CD8-positive, alpha-beta memory T cell (primary cell): ENCODE results near the gene PDCD6IP. TPM values are rescaled to one million over a fixed set of nuclear protein-coding genes. Genes with fewer than 3 reads are reported as not detected.

Source experiments
- CTCF ChIA-PET: fragments of 350-600 bp; sonication (Branson Sonifier 250); formaldehyde crosslinking; loops from one replicate; lab custom pipeline; 2021; ENCODE audit warnings: antibody characterized with exemption; lab: Charles Lee
- POLR2A ChIA-PET: fragments of 350-600 bp; sonication (Branson Sonifier 250); formaldehyde crosslinking; loops from one replicate; lab custom pipeline; 2021; ENCODE audit warnings: antibody characterized with exemption; lab: Charles Lee
- DNase-seq, 5 donors: peaks; one replicate each; pipeline versions ENCODE4 v3.0.0 to v3.0.0-alpha.2; 2020 to 2022; ENCODE audit warnings: mixed read lengths in 1 of 5
- H3K27ac ChIP-seq: one replicate; pipeline ENCODE4 v1.7.0; 2013; ENCODE audit warnings: low read depth, mild to moderate bottlenecking, low read length, moderate library complexity
- H3K27me3 ChIP-seq: 2 replicates; pipeline ENCODE4 v1.7.0; 2013; ENCODE audit warnings: low read length, mild to moderate bottlenecking; ENCODE audit not compliant: insufficient read depth, poor library complexity, severe bottlenecking
- H3K36me3 ChIP-seq: 2 replicates; pipeline ENCODE4 v1.7.0; 2013; ENCODE audit warnings: mild to moderate bottlenecking, low read length, moderate library complexity; ENCODE audit not compliant: insufficient read depth
- H3K4me1 ChIP-seq: 2 replicates; pipeline ENCODE4 v1.7.0; 2013; ENCODE audit warnings: mild to moderate bottlenecking, low read length, moderate library complexity; ENCODE audit not compliant: insufficient read depth
- H3K4me3 ChIP-seq: 2 replicates; pipeline ENCODE4 v1.7.0; 2013; ENCODE audit warnings: mild to moderate bottlenecking, low read length
- H3K9me3 ChIP-seq: 2 replicates; pipeline ENCODE4 v1.7.0; 2013; ENCODE audit warnings: mild to moderate bottlenecking, low read length
- H3K27ac Mint-ChIP-seq, 8 donors: one replicate each; pipeline ENCODE4 v1.8.0; 2020 to 2021; ENCODE audit warnings: mixed read lengths in 8 of 8, mild to moderate bottlenecking in 6 of 8, inconsistent platforms in 3 of 8, moderate library complexity in 3 of 8
- H3K27me3 Mint-ChIP-seq, 2 donors: one replicate each; pipeline ENCODE4 v1.8.0; 2020 to 2021; ENCODE audit warnings: mixed read lengths in 2 of 2, mild to moderate bottlenecking in 1 of 2, moderate library complexity in 1 of 2
- H3K36me3 Mint-ChIP-seq, 3 donors: one replicate each; pipeline ENCODE4 v1.8.0; 2020 to 2021; ENCODE audit warnings: mixed read lengths in 3 of 3, inconsistent platforms in 1 of 3, mild to moderate bottlenecking in 1 of 3
- H3K4me1 Mint-ChIP-seq, 3 donors: one replicate each; pipeline ENCODE4 v1.8.0; 2020 to 2021; ENCODE audit warnings: mixed read lengths in 3 of 3, inconsistent platforms in 1 of 3, mild to moderate bottlenecking in 1 of 3
- H3K4me3 Mint-ChIP-seq, 7 donors: one replicate each; pipeline ENCODE4 v1.8.0; 2020 to 2021; ENCODE audit warnings: mixed read lengths in 7 of 7, mild to moderate bottlenecking in 6 of 7, moderate library complexity in 4 of 7, inconsistent platforms in 2 of 7
- H3K9me3 Mint-ChIP-seq, 5 donors: one replicate each; pipeline ENCODE4 v1.8.0; 2020 to 2022; ENCODE audit warnings: mixed read lengths in 5 of 5, mild to moderate bottlenecking in 3 of 5, moderate library complexity in 2 of 5, inconsistent platforms in 1 of 5
- polyA plus RNA-seq: library from polyadenylated mRNA; unstranded; fragments of 300-500 nt; fragmentation: Illumina TruSeq; gene quantifications from one replicate; pipeline ENCODE4 v1.2.3, GENCODE V29; 2021
- total RNA-seq, 2 experiments: library from RNA; stranded (reverse); gene quantifications; one replicate each; pipeline ENCODE4 v1.2.3, GENCODE V29; 2021

The PDCD6IP gene
- total and polyA plus RNA-seq, 3 experiments from 2014 or later = 71.4 to 163 (median 162) TPM

DNA sequence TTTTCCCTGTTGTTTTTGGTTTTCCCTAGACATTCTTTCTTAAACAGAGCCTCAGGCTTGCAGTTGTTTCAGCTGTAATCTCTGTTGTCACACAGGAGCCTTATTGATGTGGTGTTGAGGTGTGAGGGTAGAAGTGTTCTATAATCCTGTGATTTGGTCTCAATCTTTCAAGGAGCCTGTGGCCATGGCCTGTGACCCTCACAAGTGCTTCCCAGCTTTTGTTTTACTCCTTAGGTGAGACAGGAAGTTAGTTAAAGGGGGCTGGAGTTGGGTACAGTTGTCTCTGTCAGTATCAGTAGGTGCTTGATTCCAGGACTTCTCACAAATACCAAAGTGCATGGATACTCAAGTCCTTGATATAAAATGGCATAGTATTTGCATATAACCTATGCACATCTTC lies 77.2 kb downstream of the PDCD6IP start:
- H3K9me3 ChIP-seq = no peaks in the 10 kb centered on the region
- no peaks in the 10 kb centered on the region for H3K27me3 ChIP-seq
- POLR2A ChIA-PET = interaction anchor here (0.5 kb wide), 1 partner anchor 14 kb away, joined by 3 read pairs; no protein-coding TSS in a partner anchor
- DNase-seq = no peak
- CTCF ChIA-PET = interaction anchor here (0.9 kb wide), 1 partner anchor 8 kb away, joined by 3 read pairs; no protein-coding TSS in a partner anchor
- Mint-ChIP-seq H3K9me3 (no peaks in the 10 kb centered on the region), H3K27ac (peak overlapping the region in 2 of 8 donors; percentile 50 to 63), H3K27me3 (no peaks in the 10 kb centered on the region), H3K4me3 (no peak overlapping the region), H3K36me3 (peaks cover 0 to 10% (median 1%) of the 10 kb centered on the region in 3 donors), H3K4me1 (no peaks in the 10 kb centered on the region)
- H3K4me1 ChIP-seq = no peaks in the 10 kb centered on the region
- H3K4me3 ChIP-seq = no peak overlapping the region
- no peaks in the 10 kb centered on the region for H3K36me3 ChIP-seq
- no peak overlapping the region for H3K27ac ChIP-seq

DNA sequence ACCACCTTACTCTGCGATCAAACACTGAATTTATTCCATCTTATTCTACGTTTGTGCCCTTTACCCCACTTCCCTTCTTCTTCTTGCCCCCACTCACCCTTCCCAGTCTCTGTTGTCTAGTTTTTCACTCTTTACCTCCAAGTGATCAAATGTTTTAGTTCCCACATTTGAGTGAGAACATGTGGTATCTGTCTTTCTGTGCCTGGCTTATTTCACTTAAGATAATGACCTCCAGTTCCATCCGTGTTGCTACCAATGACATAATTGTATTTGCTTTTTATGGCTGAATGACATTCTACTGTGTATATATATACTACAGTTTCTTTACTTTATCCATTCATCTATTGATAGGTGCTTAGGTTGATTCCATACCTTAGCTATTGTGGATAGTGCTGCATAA lies 78.8 kb downstream of the PDCD6IP start:
- no peaks in the 10 kb centered on the region for H3K4me1 Mint-ChIP-seq

DNA sequence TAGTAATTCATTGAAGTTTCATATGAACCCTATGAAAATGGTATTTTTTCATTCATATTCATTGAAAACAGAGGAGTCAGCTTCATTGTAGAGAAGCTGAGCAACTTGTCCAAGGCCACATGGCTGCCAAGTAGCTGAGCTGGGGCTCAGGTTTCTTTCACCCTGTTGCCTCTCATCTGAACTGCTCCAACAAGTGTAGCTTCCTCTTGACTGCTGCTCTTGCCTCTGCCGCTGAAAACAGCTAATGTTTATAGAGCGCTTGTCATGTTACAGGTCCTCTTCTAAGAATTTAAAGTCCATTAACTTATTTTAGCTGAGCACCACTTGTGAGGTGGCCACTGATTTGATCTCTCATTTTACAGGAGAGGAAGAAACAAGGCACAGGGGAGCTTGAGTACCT lies 81.1 kb downstream of the PDCD6IP start:
- Mint-ChIP-seq H3K4me3 (no peak overlapping the region), H3K9me3 (no peaks in the 10 kb centered on the region), H3K4me1 (peaks cover 3 to 6% (median 5%) of the 10 kb centered on the region in 3 donors), H3K27ac (no peak overlapping the region), H3K27me3 (peaks cover 1 to 5% of the 10 kb centered on the region in 2 donors), H3K36me3 (peaks cover 0 to 4% (median 0%) of the 10 kb centered on the region in 3 donors)
- ChIA-PET CTCF (no interaction called here), POLR2A (no interaction called here)
- Histone ChIP-seq H3K27me3 (no peaks in the 10 kb centered on the region), H3K4me3 (no peak overlapping the region), H3K4me1 (no peaks in the 10 kb centered on the region), H3K36me3 (no peaks in the 10 kb centered on the region), H3K9me3 (no peaks in the 10 kb centered on the region), H3K27ac (no peak overlapping the region)
- no peak for DNase-seq

More for the DNA sequence above, 78.8 kb downstream of the PDCD6IP start:
- no peak overlapping the region for H3K27ac ChIP-seq
- Mint-ChIP-seq H3K27me3 (no peaks in the 10 kb centered on the region), H3K36me3 (peaks cover 0 to 9% (median 0%) of the 10 kb centered on the region in 3 donors), H3K27ac (peak overlapping the region in 1 of 8 donors; percentile 45), H3K9me3 (no peaks in the 10 kb centered on the region), H3K4me3 (no peak overlapping the region)
- no peaks in the 10 kb centered on the region for H3K27me3 ChIP-seq
- no peaks in the 10 kb centered on the region for H3K36me3 ChIP-seq
- ChIA-PET CTCF (no interaction called here), POLR2A (no interaction called here)
- DNase-seq = no peak
- H3K9me3 ChIP-seq = no peaks in the 10 kb centered on the region
- no peaks in the 10 kb centered on the region for H3K4me1 ChIP-seq
- H3K4me3 ChIP-seq = no peak overlapping the region

DNA sequence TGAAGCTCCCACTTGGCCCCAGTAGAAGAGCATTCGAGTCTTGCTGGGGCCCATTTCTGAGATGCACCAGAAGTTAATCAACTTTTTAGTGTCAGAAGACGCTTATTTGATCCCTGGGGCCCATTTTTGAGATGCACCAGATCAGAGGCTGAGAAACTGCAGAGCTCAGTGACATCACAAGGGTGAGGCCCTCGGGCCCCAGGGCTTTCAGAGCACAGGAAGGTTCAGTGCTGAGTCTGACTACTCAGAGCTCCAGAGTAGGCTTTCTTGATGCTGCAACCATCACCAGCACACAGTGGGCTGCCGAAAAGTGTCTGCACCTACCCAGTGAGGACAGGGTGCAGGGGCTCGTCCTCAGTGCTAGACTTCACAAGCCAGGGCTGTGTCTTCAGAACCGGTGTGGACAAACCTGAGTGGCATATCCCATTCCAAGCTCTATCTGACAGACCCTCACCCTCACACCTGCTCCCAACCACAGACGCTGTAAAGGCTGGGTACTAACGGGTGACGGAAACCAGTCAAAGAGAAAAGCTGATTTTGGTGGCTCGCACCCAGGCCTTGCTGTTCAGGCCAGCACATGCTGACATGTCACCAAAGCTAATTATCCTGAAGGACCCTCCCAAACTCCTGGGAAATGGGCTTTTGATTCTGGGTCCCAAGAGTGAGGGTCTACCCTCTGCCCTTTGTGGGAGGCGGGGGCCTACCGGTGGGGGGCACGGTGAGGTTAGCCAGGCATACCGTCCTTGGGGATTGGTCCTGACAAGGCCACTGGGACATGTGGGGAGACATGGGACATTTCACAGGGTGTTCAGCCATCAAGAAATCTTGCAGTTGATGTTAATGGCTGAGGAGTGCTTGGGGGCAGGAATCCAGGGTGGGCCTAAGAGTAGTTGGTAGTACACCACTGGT lies 83.0 kb downstream of the PDCD6IP start:
- Mint-ChIP-seq H3K9me3 (no peaks in the 10 kb centered on the region), H3K36me3 (peaks cover 0 to 4% (median 0%) of the 10 kb centered on the region in 3 donors), H3K27me3 (peaks cover 1 to 5% of the 10 kb centered on the region in 2 donors), H3K4me3 (no peak overlapping the region), H3K27ac (no peak overlapping the region), H3K4me1 (peaks cover 3 to 6% (median 5%) of the 10 kb centered on the region in 3 donors)
- H3K36me3 ChIP-seq = no peaks in the 10 kb centered on the region
- ChIA-PET POLR2A (no interaction called here), CTCF (no interaction called here)
- no peaks in the 10 kb centered on the region for H3K27me3 ChIP-seq
- no peak overlapping the region for H3K27ac ChIP-seq
- H3K9me3 ChIP-seq = no peaks in the 10 kb centered on the region
- no peak for DNase-seq
- no peaks in the 10 kb centered on the region for H3K4me1 ChIP-seq
- no peak overlapping the region for H3K4me3 ChIP-seq

DNA sequence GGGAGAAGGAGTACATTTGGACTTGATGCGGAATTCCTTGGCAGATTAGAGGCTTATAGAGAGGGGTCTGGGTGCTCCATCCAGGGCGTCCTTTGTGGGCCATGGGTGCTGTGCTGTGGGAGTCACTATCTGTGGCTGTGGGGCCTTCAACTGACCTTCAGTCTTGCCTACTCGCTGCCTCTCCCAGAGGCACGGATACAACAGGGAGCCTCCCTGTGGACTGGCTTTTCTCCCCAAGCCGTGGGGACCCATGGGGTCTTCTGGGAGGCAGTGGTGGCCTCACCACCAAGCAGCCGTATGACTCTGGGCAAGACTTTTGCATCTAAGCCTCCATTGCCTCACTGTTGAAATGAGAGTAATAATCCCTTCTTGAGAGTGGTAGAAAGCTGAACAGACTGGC lies 83.9 kb downstream of the PDCD6IP start:
- peaks cover 1 to 5% of the 10 kb centered on the region in 2 donors for H3K27me3 Mint-ChIP-seq
- ChIA-PET CTCF (no interaction called here), POLR2A (no interaction called here)
- peaks cover 3 to 6% (median 5%) of the 10 kb centered on the region in 3 donors for H3K4me1 Mint-ChIP-seq
- no peaks in the 10 kb centered on the region for H3K9me3 ChIP-seq
- H3K4me3 ChIP-seq = no peak overlapping the region
- no peak overlapping the region for H3K27ac ChIP-seq
- no peaks in the 10 kb centered on the region for H3K27me3 ChIP-seq
- H3K36me3 Mint-ChIP-seq = peaks cover 0 to 4% (median 0%) of the 10 kb centered on the region in 3 donors
- no peak overlapping the region for H3K4me3 Mint-ChIP-seq
- no peaks in the 10 kb centered on the region for H3K9me3 Mint-ChIP-seq
- no peaks in the 10 kb centered on the region for H3K4me1 ChIP-seq
- DNase-seq = no peak
- H3K27ac Mint-ChIP-seq = peak overlapping the region in 1 of 8 donors; percentile 96
- H3K36me3 ChIP-seq = no peaks in the 10 kb centered on the region

DNA sequence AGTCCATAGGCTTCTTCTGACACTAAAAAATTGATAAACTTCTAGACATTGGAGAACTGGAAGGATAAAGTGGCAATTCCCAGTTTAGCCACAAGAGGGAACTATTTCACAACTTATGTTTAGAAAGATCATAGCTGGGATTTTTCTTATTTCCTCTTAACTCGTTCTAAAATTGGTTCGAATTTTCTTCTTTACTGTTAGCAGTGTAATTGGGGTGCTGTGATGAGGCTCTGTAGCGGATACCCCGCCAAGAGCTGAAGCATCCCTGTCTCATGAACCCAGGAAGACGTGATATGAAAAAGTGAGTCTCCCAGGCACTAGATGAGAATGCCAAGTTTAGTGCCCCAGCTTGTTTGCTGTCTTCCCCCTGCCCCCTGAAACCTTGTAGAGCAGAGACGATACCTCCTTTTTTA lies 85.1 kb downstream of the PDCD6IP start:
- Histone ChIP-seq H3K27me3 (no peaks in the 10 kb centered on the region), H3K4me1 (no peaks in the 10 kb centered on the region), H3K4me3 (no peak overlapping the region), H3K9me3 (no peaks in the 10 kb centered on the region), H3K27ac (no peak overlapping the region), H3K36me3 (no peaks in the 10 kb centered on the region)
- ChIA-PET CTCF (interaction anchor here (1.0 to 1.8 kb wide), 4 partner anchors 8 to 800 kb away, joined by 3 to 7 read pairs (median 6); no protein-coding TSS in a partner anchor), POLR2A (no interaction called here)
- Mint-ChIP-seq H3K4me1 (peaks cover 3 to 6% (median 5%) of the 10 kb centered on the region in 3 donors), H3K27me3 (peaks cover 1 to 5% of the 10 kb centered on the region in 2 donors), H3K4me3 (peak overlapping the region in 3 of 7 donors; percentile 20 to 61 (median 58)), H3K36me3 (peaks cover 0 to 4% (median 0%) of the 10 kb centered on the region in 3 donors), H3K27ac (peak overlapping the region in 1 of 8 donors; percentile 34), H3K9me3 (no peaks in the 10 kb centered on the region)
- DNase-seq = peak in 2 of 5 donors; percentile 14 to 43

DNA sequence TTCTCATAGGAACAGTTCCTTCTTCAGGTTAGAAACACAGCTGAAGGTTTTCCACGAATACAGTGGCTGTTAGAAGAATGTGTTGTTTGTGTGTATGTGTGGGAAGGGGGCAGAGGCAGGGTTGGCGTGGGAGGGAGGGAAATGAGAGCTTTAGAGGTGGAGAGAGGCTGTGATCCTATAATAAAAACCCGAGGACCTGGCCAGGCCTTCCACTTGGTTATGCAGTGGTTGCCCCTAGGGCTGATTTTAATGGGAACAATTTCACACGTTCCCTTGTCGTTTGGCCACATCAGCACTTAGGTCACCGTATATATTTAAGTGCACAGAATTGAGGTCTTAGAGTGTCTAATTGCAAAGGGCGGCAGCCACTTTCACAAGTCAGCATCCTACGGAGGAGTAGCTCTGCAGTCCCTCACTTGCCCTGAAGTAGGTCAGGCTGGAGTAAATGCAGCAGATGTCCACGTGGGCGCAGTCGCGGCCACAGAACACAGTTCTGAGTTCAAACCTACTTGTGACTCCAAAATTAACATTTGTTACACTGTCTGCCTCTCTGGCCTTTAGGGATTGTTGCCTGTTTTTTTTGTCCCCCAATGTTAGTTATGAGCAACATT lies 85.6 kb downstream of the PDCD6IP start:
- H3K27me3 Mint-ChIP-seq = peaks cover 1 to 5% of the 10 kb centered on the region in 2 donors
- Histone ChIP-seq H3K4me3 (no peak overlapping the region), H3K27ac (no peak overlapping the region), H3K4me1 (no peaks in the 10 kb centered on the region), H3K36me3 (no peaks in the 10 kb centered on the region), H3K27me3 (no peaks in the 10 kb centered on the region), H3K9me3 (no peaks in the 10 kb centered on the region)
- DNase-seq = no peak
- POLR2A ChIA-PET = no interaction called here
- peak overlapping the region in 2 of 7 donors; percentile 58 to 61 for H3K4me3 Mint-ChIP-seq
- CTCF ChIA-PET = interaction anchor here (1.0 to 1.8 kb wide), 4 partner anchors 8 to 800 kb away, joined by 3 to 7 read pairs (median 6); no protein-coding TSS in a partner anchor
- H3K4me1 Mint-ChIP-seq = peaks cover 3 to 6% (median 5%) of the 10 kb centered on the region in 3 donors
- H3K27ac Mint-ChIP-seq = peak overlapping the region in 1 of 8 donors; percentile 34
- peaks cover 0 to 2% (median 0%) of the 10 kb centered on the region in 3 donors for H3K36me3 Mint-ChIP-seq
- no peaks in the 10 kb centered on the region for H3K9me3 Mint-ChIP-seq
